Osteocyte (in vitro differentiated cells): Measurements from ENCODE around the gene FBXO44. TPM values are rescaled to one million over a fixed set of nuclear protein-coding genes. Genes with fewer than 3 reads are reported as not detected.
A peak's percentile ranks its signal among the peaks of the same experiment; 100 is the strongest.

Experiments
- DNase-seq: peaks from one replicate; pipeline ENCODE4 v3.0.0; 2021; ENCODE audit warnings: mixed read lengths; ENCODE audit not compliant: unreplicated experiment; ENCODE audit errors: extremely low spot score
- H3K27ac Mint-ChIP-seq: one replicate; pipeline ENCODE4 v1.8.0; 2021; ENCODE audit warnings: mild to moderate bottlenecking, mixed read lengths; ENCODE audit not compliant: unreplicated experiment
- H3K27me3 Mint-ChIP-seq: one replicate; pipeline ENCODE4 v1.8.0; 2021; ENCODE audit warnings: mixed read lengths; ENCODE audit not compliant: unreplicated experiment
- H3K36me3 Mint-ChIP-seq: one replicate; pipeline ENCODE4 v1.8.0; 2021; ENCODE audit warnings: mixed read lengths; ENCODE audit not compliant: unreplicated experiment
- H3K4me1 Mint-ChIP-seq: one replicate; pipeline ENCODE4 v1.8.0; 2021; ENCODE audit warnings: mixed read lengths; ENCODE audit not compliant: unreplicated experiment
- H3K4me3 Mint-ChIP-seq: one replicate; pipeline ENCODE4 v1.8.0; 2021; ENCODE audit warnings: mild to moderate bottlenecking, moderate library complexity, mixed read lengths; ENCODE audit not compliant: unreplicated experiment
- H3K9me3 Mint-ChIP-seq: one replicate; pipeline ENCODE4 v1.8.0; 2021; ENCODE audit warnings: mixed read lengths; ENCODE audit not compliant: unreplicated experiment
- CTCF ChIP-seq: fragments of 200-600 bp; sonication (generic); IDR thresholded peaks from 2 replicates; pipeline ENCODE4 v1.5.0; 2021; ENCODE audit warnings: antibody characterized with exemption, mild to moderate bottlenecking, moderate library complexity
- total RNA-seq: library from RNA; stranded (reverse); gene quantifications from 2 replicates; pipeline ENCODE4 v1.2.1, GENCODE V29; 2021

The FBXO44 gene
- total RNA-seq, 1 donor from 2014 or later = 27.7 TPM

- H3K4me1 Mint-ChIP-seq = peaks cover 16% of the 10 kb centered on the region
- TF ChIP-seq CTCF = no peak
- peaks cover 6% of the 10 kb centered on the region for H3K27me3 Mint-ChIP-seq
- H3K4me3 Mint-ChIP-seq = peak overlapping the region; percentile 61
- H3K9me3 Mint-ChIP-seq = no peaks in the 10 kb centered on the region
- H3K36me3 Mint-ChIP-seq = no peaks in the 10 kb centered on the region
- no peak overlapping the region for H3K27ac Mint-ChIP-seq
- no peak for DNase-seq
Measured at GRCh38 chr1:11653861-11654136, 878 bp upstream of the FBXO44 start.

GRCh38 chr1:11654939-11655808 lies 497 bp downstream of the FBXO44 start:
- H3K9me3 Mint-ChIP-seq = no peaks in the 10 kb centered on the region
- peaks cover 16% of the 10 kb centered on the region for H3K4me1 Mint-ChIP-seq
- TF ChIP-seq CTCF = no peak
- H3K27ac Mint-ChIP-seq = no peak overlapping the region
- DNase-seq = no peak
- peaks cover 3% of the 10 kb centered on the region for H3K27me3 Mint-ChIP-seq
- peak overlapping the region; percentile 69 for H3K4me3 Mint-ChIP-seq
- H3K36me3 Mint-ChIP-seq = peaks cover 2% of the 10 kb centered on the region

DNA sequence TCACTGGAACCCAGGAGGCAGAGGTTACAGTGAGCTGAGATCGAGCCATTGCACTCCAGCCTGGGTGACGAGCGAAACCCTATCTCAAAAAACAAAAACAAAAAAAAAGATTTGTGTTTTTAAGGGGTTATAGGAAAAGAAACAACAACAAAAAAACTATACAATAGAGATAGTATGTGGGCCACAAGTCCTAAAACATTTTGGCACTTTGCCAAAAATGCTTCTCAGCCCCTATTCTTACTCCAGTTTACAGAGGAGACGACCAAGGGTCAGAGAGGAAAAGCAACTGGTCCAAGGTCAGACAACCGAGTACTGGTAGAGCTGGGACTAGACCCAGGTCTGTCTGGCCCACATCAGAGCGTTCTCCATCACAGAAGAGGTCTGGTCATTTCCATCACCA lies 3.0 kb downstream of the FBXO44 start:
- Mint-ChIP-seq H3K4me1 (peaks cover 7% of the 10 kb centered on the region), H3K27ac (no peak overlapping the region), H3K9me3 (no peaks in the 10 kb centered on the region), H3K27me3 (no peaks in the 10 kb centered on the region), H3K36me3 (peaks cover 6% of the 10 kb centered on the region), H3K4me3 (no peak overlapping the region)
- DNase-seq = no peak
- no peak for TF ChIP-seq CTCF

- Mint-ChIP-seq H3K27ac (no peak overlapping the region), H3K27me3 (no peaks in the 10 kb centered on the region), H3K4me1 (peaks cover 7% of the 10 kb centered on the region), H3K9me3 (no peaks in the 10 kb centered on the region), H3K36me3 (peaks cover 6% of the 10 kb centered on the region), H3K4me3 (no peak overlapping the region)
- TF ChIP-seq CTCF = no peak
- DNase-seq = no peak
Measured at GRCh38 chr1:11658542-11658941, 3.9 kb downstream of the FBXO44 start.

GRCh38 chr1:11659748-11660147 lies 5.1 kb downstream of the FBXO44 start:
- Mint-ChIP-seq H3K27ac (no peak overlapping the region), H3K9me3 (no peaks in the 10 kb centered on the region), H3K27me3 (no peaks in the 10 kb centered on the region), H3K36me3 (peaks cover 6% of the 10 kb centered on the region), H3K4me1 (peaks cover 7% of the 10 kb centered on the region), H3K4me3 (no peak overlapping the region)
- TF ChIP-seq CTCF = no peak
- DNase-seq = no peak
